ENCODE measurements around the gene POR. TPM values are rescaled to one million over a fixed set of nuclear protein-coding genes. Genes with fewer than 3 reads are reported as not detected.
"Not testable (repeated sequence)": the region's sequence is repeated elsewhere in the genome, so short reads cannot be mapped to it uniquely, and the experiment has no call there.

POR gene
- total RNA-seq, 1 experiment from 2014 or later = 168 TPM

- ATAC-seq (no peak), DNase-seq (ENCODE audit: low read depth, low spot score) (no peak)
- TF ChIP-seq TCF7L2 (IDR thresholded peaks at IDR 0.05; ENCODE audit: low read depth, low read length) (no peak), CTCF (IDR thresholded peaks at IDR 0.05) (no peak), SIN3A (IDR thresholded peaks at IDR 0.05; ENCODE audit: borderline replicate concordance, insufficient read depth, low read depth, low read length) (no peak), REST (IDR thresholded peaks at IDR 0.05; ENCODE audit: insufficient read depth in 1 of 2, low read depth in 2 of 2, low read length in 1 of 2) (no peak), POLR2AphosphoS5 (IDR thresholded peaks at IDR 0.05; ENCODE audit: low read depth, low read length) (no peak)
- Histone ChIP-seq H3K27me3 (ENCODE audit: control insufficient read depth, insufficient read depth, low read length) (no peaks in the 10 kb centered on the region), H3K4me1 (ENCODE audit: control insufficient read depth, insufficient read depth, low read length) (no peaks in the 10 kb centered on the region), H3K36me3 (ENCODE audit: control insufficient read depth, insufficient read depth, low read length) (no peaks in the 10 kb centered on the region), H3K9me3 (ENCODE audit: control insufficient read depth, insufficient read depth, low read depth, low read length) (no peaks in the 10 kb centered on the region), H3K4me3 (ENCODE audit: low read depth in 2 of 2, low read length in 2 of 2) (no peak overlapping the region), H3K27ac (ENCODE audit: low read length) (no peak overlapping the region)
- intact Hi-C loops (cut with micrococcal nuclease; ENCODE audit: unreplicated experiment) (no loop called here), in situ Hi-C loops (cut with HindIII; ENCODE audit: low pct_unique_long_range_greater_than_20kb, low sequenced_read_pairs) (no loop called here)
- no TSS peak for BruUV-seq (replicated peaks)
- ChIA-PET POLR2A (interaction anchor here (0.6 kb wide), 1 partner anchor 62 kb away, joined by 6 read pairs; no protein-coding TSS in a partner anchor), CTCF (no interaction called here)
Measured at GRCh38 chr7:75906991-75907667, 7.8 kb upstream of the POR start.

- DNase-seq (ENCODE audit: low read depth, low spot score); H3K4me3 ChIP-seq (ENCODE audit: low read depth in 2 of 2, low read length in 2 of 2); H3K36me3 ChIP-seq (ENCODE audit: control insufficient read depth, insufficient read depth, low read length); H3K9me3 ChIP-seq (ENCODE audit: control insufficient read depth, insufficient read depth, low read depth, low read length); BruUV-seq (replicated peaks); intact Hi-C loops (cut with micrococcal nuclease; ENCODE audit: unreplicated experiment); H3K4me1 ChIP-seq (ENCODE audit: control insufficient read depth, insufficient read depth, low read length); ATAC-seq; in situ Hi-C loops (cut with HindIII; ENCODE audit: low pct_unique_long_range_greater_than_20kb, low sequenced_read_pairs); H3K27me3 ChIP-seq (ENCODE audit: control insufficient read depth, insufficient read depth, low read length); CTCF ChIA-PET; H3K27ac ChIP-seq (ENCODE audit: low read length): not testable (repeated sequence)
- POLR2A ChIA-PET = interaction anchor here (0.6 kb wide), 1 partner anchor 61 kb away, joined by 4 read pairs; no protein-coding TSS in a partner anchor
Measured at GRCh38 chr7:75907668-75908039, 7.3 kb upstream of the POR start.

GRCh38 chr7:75909521-75910132 lies 5.3 kb upstream of the POR start:
- Histone ChIP-seq H3K36me3 (ENCODE audit: control insufficient read depth, insufficient read depth, low read length) (no peaks in the 10 kb centered on the region), H3K4me1 (ENCODE audit: control insufficient read depth, insufficient read depth, low read length) (peaks cover 4% of the 10 kb centered on the region; the same call in 1 of the 2 replicates), H3K4me3 (ENCODE audit: low read depth in 2 of 2, low read length in 2 of 2) (no peak overlapping the region), H3K27ac (ENCODE audit: low read length) (no peak overlapping the region), H3K9me3 (ENCODE audit: control insufficient read depth, insufficient read depth, low read depth, low read length) (no peaks in the 10 kb centered on the region), H3K27me3 (ENCODE audit: control insufficient read depth, insufficient read depth, low read length) (no peaks in the 10 kb centered on the region)
- ChIA-PET POLR2A (no interaction called here), CTCF (no interaction called here)
- TF ChIP-seq CTCF (IDR thresholded peaks at IDR 0.05) = no peak
- TF ChIP-seq REST (IDR thresholded peaks at IDR 0.05; ENCODE audit: insufficient read depth in 1 of 2, low read depth in 2 of 2, low read length in 1 of 2) = no peak
- no peak for TF ChIP-seq TCF7L2 (IDR thresholded peaks at IDR 0.05; ENCODE audit: low read depth, low read length)
- TF ChIP-seq POLR2AphosphoS5 (IDR thresholded peaks at IDR 0.05; ENCODE audit: low read depth, low read length) = no peak
- TF ChIP-seq SIN3A (IDR thresholded peaks at IDR 0.05; ENCODE audit: borderline replicate concordance, insufficient read depth, low read depth, low read length) = no peak
- BruUV-seq (replicated peaks) = no TSS peak
- no peak for ATAC-seq
- in situ Hi-C loops (cut with HindIII; ENCODE audit: low pct_unique_long_range_greater_than_20kb, low sequenced_read_pairs) = no loop called here
- no peak for DNase-seq (ENCODE audit: low read depth, low spot score)
- intact Hi-C loops (cut with micrococcal nuclease; ENCODE audit: unreplicated experiment) = no loop called here

All from Panc1 (cell line).